HG02885 (cell line): ENCODE results near the gene HPS4.

Experiments
- ATAC-seq: cut with Tn5 transposase; IDR thresholded peaks from one replicate; pipeline ENCODE4 v1.9.1; 2021; ENCODE audit warnings: mild to moderate bottlenecking; ENCODE audit not compliant: unreplicated experiment, poor library complexity

HPS4 gene

DNA sequence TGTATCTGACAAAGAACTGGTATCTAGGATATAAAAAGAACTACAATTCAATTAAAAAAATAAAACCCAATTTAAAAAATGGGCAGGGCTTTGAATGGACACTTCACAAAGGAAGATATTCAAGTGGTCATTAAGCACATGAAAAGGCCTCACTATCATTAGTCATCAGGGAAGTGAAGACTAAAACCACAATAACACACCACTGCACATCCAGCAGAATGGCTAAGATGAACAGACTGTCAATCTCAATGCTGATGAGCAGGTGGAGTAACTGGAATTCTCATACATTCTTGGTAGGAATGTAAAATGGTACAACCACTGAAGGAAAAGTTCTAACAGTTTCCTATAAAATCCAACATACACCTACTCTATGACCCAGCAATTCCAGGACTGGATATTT, 8.9 kb downstream of the HPS4 start:
- ATAC-seq: no peak

DNA sequence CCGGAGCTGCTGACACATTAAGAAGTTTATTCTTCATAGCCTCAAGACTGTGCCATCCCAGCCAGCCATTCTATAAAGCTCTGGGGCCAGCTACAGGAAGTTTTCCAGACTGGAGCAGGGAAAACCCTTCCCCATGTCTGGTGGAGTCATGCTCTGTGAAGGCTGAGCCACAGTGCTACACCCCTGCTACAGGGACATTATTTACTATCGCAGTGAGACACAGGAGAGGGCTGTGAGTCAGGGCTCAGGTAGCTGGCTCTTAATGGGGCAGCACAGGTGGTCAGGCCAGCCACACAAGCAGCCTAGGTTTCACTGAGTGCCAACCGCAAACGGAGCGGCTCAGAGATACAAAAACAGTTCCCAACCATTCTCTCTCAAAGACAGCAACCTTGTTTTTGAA, 12.1 kb downstream of the HPS4 start:
- ATAC-seq: no peak

DNA sequence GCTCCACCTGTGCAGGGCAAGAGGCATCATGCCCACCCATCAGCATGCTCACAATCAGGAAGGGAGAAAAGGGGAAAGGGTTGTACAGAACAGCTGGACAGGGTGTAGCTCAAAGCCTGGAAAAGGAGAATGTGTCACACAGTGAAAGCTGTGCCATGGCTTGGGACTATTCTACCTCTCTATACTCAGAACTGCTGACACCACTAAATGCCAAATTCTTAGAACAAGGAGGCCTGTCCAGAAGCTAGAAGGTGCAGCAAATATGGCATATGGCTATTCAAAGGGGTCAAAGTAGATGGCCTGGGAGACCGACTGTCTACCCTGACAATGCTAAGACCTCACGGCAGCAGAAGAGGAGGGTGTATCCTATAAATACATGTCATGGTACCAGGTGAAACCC, 12.8 kb downstream of the HPS4 start:
- ATAC-seq: no peak

DNA sequence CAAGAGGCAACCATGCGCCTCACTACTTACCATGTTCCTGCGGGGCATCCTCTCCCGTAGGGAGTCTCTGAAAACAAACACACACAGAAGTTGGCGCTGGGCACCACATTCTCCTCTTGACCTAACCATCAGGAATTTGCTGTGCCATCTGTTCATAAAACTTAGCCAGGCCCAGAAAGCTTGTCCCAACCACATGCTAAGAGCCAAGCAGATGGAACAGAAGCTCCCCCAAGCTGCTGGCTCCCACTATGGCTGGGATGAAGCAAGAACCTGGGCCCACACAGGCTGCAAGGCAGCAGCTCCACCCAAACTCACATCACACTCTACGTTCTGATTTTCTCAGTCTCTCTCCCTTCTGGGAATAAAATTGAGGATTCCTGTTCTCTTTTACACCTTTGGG, 17.4 kb downstream of the HPS4 start:
- ATAC-seq: no peak

DNA sequence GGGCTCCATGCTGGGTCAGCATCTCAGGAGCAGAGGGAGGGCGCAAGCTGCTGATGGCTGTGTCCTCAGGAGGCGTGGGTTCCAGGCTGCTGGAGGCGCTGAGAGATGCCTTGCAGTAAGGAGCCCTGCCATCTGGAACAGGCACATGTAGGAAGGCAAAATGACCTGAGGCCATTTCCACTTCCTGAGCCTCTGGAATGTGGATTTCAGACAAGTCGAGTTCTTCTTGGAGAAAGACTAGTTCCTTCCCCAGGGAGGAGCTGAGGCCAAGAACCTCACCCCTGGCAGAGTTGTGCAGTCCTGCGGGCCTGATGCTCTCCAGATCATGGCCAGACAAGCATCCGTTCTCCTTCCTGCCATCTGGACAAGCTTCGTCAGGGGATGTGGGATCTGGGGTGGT, 19.3 kb downstream of the HPS4 start:
- ATAC-seq: no peak

DNA sequence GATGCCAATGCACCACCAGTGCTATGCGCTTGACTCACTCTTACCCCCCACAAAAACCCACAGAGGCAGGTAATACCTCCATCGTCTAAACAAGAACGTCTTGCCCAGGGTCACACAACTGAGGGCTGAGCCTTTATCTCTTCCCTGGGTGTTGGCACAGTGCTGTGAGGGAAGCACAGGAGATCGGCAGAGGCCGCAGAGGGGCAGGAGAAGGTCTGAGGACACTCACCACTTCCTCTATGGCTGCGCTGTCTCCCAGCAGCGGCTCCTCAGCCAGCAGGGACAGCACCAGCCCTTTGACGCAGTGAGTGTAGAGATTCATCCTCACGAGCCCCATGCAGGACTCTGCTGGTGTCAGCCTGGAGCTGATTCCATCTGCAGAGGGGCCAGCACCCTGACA, 19.9 kb downstream of the HPS4 start:
- no peak for ATAC-seq

DNA sequence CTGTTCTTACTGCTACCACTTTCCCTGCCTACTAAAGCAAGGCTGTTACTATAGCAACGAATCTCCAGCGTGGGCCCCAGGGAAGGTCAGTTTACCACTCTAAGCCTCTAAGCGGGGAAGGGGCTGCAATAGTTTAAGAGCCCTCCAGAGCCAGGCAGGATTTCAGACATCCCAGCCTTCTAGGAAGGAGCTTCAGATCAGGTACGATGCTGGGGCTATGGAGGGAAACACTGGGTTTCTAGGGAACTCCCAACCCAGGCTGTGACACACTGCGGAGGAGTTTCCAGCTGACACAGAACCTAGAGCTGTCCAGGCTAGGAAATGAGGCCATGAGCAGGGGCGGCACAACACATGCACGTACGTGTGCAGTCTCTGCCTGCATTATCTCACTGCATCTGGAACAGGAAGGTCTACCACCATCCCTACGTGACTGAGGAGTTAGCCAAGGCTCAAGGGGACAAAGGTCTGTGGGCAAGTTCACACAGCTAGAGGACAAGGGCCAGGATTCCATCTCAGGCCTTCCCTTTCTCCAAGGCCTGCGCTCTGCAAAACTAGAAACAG, 20.4 kb downstream of the HPS4 start:
- ATAC-seq: no peak

DNA sequence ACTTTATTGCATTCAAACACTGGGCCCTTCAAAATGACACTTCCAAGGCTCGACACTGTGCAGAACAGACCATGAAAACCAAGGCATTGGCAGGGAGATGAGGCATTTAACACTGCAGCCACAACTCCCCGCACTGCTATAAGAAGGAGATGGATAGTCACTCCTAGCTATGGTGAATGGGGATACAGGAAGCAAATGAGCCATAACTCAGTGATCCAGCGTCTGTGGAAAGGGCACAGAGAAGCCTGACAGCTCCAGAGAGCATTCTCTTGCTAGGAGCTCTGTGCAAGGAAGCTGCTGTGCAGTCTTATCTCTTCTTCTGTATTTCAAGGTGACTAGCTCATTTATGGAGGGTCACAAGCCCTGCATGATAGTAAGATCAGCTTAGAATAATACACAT, 20.9 kb downstream of the HPS4 start:
- no peak for ATAC-seq

DNA sequence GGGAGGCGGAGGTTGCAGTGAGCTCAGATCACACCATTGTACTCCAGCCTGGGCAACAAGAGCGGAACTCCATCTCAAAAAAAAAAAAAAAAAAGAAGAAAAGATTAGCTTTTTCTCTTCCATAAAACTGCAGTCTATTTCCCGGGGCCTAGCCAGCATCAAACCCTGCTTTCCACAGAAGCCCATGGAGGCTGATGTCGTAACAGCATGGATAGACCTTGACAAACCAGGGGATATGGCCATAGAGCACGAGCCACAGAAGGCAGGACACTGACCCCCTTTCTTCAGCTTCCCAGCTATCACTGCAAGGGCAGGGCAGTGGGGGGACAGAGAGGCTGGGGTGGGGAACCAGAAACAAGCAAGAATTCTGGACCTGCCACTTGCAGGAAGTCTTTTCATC, 21.5 kb downstream of the HPS4 start:
- ATAC-seq: no peak

DNA sequence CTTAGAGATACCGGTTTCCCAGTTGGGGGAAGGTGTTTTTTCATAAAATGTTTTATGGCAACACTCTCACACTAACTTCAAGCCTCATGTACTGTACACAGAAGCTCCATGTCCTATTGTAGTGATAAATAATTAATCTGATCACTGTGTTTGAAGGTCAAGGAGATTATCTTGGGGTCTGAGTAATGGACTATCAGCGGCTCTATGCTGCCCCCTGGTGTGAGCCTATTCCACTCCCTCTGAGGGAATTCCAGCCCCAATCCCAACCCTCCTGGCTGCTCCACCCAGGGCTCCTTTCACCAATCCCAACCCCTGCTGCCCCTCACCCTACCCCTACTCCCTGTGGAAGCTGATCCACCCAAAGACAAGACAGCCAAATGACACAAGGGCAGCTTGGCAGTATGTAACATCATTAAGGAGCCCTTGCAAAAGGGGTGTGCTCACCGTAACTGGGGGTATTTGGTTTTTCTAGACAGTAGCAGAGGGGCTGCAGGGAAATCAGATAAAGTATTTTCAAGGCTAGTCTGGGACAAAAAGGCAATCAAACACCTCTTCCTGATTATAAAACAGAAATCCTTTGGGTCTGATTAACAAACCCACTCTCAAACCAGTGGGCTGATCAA, 22.3 kb downstream of the HPS4 start:
- ATAC-seq: no peak

DNA sequence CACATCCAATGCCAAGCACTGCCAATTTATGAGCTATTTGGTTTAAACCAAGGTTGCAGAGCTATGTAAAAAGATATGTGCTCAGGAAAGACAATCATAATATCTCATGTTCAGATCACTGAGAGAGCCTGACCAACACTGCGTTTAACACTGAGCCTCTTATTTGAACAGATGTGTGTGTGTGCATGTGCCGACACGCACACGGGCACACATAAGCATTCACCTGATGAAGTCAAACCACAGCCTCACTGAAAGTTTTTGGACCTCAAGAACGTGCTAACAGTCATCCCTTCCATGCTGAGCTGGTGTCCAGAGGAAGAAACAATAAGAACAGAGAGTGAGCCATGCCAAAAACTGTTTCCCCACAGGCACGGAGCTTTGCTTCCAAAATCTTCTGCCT, 23.4 kb downstream of the HPS4 start:
- no peak for ATAC-seq

DNA sequence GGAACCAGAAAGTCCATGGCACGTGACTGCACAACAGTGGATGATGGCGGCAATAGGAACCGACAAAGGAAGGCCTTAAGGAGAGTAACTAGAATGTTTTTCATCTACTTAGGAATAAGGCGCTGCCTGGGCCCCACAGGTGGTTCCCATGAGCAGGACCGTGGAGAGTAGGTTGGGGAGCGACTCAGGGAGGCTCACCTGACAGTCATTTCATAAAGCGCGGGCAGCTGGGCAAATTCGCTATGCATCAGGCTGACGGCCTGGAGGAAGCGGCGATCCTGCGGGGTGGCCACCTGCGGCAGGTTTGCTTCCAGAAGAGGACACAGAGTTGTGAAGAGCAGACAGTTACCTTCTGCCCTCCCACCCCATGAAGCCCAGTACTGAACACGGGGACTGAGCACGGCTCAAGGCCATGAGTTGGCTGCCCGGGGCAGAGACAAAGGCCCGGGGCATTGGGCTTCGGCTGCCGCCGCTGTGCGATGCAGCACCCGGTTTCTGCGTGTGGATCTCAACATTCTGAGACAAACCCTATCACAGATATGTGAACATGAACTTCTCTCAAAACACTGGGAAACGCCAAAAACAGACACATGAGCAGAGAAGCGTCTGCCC, 25.8 kb downstream of the HPS4 start:
- ATAC-seq: no peak

DNA sequence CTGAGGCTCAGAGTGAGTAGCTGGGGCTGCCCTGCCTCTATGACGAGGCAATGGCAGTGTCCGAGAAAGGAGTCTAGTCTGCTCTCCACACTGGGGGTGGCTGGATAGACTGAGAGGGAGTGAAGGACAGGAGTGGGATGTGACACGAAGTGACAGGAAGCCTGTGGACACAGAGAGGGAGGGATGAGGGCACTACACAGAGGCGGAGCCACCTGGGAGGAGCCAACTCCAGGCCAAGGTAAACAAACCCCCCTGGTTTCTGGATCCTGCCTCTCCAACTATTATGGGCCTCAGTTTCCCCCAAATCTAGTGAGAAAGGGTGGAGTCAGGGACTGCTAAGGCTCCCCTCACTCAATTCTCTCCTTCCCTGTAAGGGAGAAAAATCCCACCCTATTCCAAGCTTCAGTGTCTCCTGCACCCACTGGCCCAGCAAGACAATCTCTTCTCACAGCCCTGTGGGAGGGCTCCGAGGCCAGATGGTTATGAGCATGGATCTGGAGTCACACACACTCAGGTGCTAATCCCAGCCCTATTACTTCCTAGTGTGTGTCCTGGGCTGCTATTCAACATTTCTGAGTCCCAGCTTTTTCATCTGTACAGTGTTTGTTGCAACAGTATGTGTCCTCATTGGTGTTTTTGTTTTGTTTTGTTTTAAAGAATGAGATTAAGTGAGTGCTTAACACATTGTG, 29.6 kb downstream of the HPS4 start:
- ATAC-seq: no peak

DNA sequence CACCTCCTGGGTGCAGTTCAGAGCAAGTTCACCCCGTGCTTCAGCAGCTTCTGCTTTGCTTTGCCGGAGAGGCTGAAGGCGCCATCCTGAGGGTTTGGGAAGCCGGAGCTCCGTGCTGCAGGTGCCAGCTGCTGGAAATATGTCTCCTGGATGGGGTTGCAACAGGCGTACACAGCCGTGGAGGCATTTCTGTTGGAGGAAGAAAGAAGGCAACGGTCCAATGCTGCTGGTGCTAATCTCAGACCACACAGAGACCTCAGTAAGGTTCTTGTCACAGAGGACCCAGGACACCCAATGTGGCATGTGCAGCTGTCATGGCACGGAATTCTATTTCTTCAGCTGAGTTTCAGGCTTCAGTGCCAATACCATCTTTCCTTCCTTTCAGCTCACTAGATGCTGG, 30.4 kb downstream of the HPS4 start:
- no peak for ATAC-seq

DNA sequence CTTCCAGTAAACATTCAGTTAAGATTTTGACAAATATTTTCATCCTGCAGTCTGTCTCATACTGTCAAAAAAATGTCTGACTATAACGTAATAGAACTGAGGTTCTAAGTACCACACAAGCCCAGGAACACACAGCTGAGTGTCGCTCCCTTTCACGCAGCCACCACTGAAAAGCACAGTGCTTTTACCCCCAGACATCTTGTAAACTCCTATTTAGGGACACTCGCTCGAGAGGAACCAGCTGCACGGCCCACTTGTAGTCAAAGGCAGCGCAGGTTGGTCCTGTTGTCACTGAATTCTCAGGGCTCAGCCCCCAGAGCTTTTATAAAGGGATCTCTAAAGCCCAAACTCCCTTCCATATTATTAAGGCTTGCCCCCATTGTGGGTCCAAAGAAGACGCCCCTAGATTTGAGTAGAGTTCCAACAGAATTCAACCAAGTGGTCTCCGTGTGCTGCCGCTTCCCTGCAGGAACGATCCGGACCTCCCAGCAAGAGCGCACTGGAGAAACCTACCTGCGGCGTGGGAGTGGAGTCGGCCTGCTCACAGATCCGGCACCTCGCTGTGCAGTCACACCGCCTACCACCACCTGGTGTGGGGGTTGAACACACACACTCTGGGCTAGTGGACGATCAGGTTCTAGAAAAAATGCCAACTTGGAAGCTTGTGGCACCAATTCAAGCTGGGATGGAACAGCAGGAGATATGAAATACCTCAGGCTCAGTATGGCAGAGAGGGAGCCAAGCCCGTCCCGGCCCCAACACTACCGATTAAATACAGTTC, 31.2 kb downstream of the HPS4 start:
- ATAC-seq: no peak

DNA sequence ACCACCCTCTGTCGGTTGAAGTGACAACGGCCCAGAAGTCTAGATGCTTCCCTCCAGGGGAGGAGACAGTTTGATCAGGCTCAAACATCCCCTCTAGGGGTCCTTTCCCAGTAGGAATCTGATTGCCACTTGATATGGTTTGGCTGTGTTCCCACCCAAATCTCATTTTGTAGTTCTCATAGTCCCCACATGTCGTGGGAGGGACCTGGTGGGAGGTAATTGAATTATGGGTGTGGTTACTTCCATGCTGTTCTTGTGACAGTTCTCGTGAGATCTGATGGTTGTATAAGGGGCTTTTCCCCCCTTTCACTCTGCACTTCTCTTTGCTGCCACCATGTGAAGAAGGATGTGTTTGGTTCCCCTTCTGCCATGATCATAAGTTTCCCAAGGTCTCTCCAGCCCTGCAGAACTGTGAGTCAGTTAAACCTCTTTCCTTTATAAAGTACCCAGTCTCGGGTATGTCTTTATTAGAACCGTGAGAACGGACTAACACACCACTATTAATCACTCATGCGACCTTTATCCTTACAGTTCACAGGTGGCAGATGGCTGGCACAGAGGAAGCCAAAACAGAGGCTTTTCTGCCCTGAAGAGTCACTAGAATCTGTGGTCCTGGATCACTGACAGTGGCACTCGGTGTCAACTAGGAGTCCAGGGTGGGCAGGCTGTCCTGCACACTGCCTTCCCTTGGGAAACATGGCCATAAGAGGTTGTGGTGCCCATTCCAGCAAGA, 33.0 kb downstream of the HPS4 start:
- no peak for ATAC-seq

DNA sequence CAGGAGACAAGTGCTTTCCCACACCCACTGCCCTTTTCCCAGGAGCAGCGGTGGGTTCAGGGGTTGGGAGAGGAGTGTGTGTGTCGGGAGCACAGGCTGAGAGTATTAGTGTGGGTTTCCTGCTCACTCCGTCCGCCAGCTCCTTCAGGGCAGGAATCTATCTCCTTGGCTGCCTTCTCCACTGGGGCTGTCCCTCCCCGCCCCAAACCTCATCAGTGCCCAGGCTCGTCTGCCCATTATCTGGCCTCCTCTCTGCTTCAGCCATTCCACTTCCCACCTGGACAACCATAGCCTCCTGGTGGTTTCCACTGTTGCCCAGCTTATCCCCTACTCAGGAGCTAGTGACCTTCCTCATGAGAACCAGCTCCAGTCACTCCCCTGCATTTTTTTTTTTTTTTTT, 34.6 kb downstream of the HPS4 start:
- ATAC-seq: no peak

DNA sequence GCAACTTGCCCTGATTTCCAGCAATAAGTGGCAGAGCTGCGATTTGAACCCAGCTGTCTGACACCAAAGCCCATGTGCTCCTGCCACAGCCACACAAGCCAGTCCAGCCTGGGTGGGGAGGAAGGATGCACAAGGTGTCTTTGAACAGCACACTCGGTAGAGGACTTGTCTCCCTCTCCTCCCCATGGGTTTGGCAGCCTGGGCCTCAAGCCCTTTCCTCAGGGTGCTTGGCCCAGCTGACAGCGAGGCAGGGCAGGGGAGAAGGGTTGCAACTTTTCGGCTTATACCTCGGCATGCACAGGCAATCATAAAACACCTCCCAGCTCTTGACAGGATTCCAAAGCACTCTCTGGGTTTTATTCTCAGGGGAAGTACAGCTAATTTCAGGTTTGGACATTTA, 35.2 kb downstream of the HPS4 start:
- no peak for ATAC-seq

DNA sequence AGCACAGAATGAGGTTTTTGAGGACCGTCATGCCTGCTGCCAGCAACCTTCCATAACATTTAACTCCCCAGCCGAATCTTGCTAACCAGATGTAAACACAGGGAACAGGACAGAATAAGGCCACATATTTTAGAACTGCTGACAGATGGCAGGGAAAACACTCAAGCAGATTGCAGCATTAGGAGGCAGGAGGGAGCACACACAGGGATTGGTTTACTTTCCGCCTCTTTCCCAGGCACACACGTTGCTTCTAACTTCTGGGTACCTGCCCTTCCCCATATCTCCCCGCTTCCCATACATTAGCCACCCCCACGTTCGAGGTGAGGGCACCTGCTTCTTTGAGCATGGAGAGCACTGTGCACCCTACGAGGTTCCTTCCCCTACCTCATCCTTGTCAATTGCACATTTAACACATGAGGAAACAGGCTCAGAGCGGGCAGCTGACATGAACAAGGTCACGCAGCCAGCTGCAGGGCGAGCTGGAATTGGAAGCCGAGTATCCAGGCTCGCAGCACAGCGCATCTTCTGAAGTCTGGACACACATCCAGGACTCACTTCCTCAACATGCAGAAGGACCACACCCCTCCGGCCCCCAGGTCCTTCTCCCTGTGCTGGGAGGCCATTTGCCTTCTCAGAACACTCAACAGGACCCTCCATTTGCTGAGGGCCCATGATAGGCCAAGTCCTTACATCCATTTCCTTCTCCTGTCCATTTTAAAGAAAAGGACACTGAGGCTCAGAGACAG, 35.8 kb downstream of the HPS4 start:
- no peak for ATAC-seq
